ENCODE results near the gene ABAT.

The ABAT gene

DNA sequence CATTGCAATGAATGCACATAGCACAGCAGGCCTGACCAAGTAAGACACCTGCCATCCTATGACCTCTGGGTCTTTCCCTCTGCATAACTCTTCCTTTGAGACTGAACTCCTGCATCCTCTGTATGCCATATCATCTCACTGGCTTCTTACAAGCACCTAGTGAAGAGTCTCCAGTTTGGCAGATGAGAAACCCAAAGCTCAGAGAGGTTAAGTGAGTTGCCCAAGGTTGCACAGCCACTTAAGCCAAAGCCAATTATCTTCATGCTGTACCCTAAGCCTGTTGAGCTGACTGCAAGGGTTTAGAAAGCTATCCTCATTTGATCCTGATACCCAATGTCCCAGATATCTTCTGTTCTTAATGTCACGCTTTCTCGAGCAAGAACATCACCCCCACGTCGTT is 87.8 kb downstream of the ABAT start:
- TF ChIP-seq, protein P1, sequence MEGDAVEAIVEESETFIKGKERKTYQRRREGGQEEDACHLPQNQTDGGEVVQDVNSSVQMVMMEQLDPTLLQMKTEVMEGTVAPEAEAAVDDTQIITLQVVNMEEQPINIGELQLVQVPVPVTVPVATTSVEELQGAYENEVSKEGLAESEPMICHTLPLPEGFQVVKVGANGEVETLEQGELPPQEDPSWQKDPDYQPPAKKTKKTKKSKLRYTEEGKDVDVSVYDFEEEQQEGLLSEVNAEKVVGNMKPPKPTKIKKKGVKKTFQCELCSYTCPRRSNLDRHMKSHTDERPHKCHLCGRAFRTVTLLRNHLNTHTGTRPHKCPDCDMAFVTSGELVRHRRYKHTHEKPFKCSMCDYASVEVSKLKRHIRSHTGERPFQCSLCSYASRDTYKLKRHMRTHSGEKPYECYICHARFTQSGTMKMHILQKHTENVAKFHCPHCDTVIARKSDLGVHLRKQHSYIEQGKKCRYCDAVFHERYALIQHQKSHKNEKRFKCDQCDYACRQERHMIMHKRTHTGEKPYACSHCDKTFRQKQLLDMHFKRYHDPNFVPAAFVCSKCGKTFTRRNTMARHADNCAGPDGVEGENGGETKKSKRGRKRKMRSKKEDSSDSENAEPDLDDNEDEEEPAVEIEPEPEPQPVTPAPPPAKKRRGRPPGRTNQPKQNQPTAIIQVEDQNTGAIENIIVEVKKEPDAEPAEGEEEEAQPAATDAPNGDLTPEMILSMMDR (IDR thresholded peaks at IDR 0.05; ENCODE audit: borderline replicate concordance, control extremely low read depth, extremely low read depth, insufficient read depth, missing control alignments): no peak
- in situ Hi-C loops (cut with MboI; ENCODE audit: low sequenced_read_pairs, unreplicated experiment): no loop called here
- DNase-seq (ENCODE audit: low spot score): no peak

GRCh38 chr16:8763083-8763482 is 88.7 kb downstream of the ABAT start:
- in situ Hi-C loops (cut with MboI; ENCODE audit: low sequenced_read_pairs, unreplicated experiment): no loop called here
- DNase-seq (ENCODE audit: low spot score): no peak
- TF ChIP-seq, protein P1 (IDR thresholded peaks at IDR 0.05; ENCODE audit: borderline replicate concordance, control extremely low read depth, extremely low read depth, insufficient read depth, missing control alignments): no peak

GRCh38 chr16:8763899-8764298 is 89.5 kb downstream of the ABAT start:
- in situ Hi-C loops (cut with MboI; ENCODE audit: low sequenced_read_pairs, unreplicated experiment): no loop called here

GRCh38 chr16:8764525-8765250 is 90.3 kb downstream of the ABAT start:
- DNase-seq (ENCODE audit: low spot score): no peak
- in situ Hi-C loops (cut with MboI; ENCODE audit: low sequenced_read_pairs, unreplicated experiment): no loop called here

More at GRCh38 chr16:8763899-8764298, 89.5 kb downstream of the ABAT start:
- DNase-seq (ENCODE audit: low spot score): no peak
- TF ChIP-seq, protein P1 (IDR thresholded peaks at IDR 0.05; ENCODE audit: borderline replicate concordance, control extremely low read depth, extremely low read depth, insufficient read depth, missing control alignments): no peak

DNA sequence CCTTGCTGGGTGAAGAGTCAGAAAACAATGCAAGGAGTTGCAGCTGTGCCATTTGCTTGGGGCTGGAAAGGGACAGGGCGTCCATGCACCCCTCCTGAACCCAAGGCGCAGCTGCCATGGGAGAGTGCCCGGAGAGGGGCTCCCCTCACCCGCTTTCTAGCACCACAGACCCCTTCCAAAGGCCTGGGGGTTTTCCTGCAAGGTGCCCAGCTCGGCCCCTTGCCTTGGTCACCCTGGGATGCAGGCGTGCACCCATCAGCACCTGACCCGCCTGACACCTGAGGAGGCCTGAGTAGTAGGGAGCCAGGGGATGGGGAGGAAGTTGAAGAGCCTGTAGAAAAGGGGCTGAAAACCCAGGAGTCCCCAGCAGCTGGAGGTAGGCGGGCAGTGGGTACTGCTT is 92.8 kb downstream of the ABAT start:
- TF ChIP-seq, protein P1 (IDR thresholded peaks at IDR 0.05; ENCODE audit: borderline replicate concordance, control extremely low read depth, extremely low read depth, insufficient read depth, missing control alignments): no peak
- in situ Hi-C loops (cut with MboI; ENCODE audit: low sequenced_read_pairs, unreplicated experiment): no loop called here
- no peak for DNase-seq (ENCODE audit: low spot score)

More at GRCh38 chr16:8764525-8765250, 90.3 kb downstream of the ABAT start:
- TF ChIP-seq, protein P1 (IDR thresholded peaks at IDR 0.05; ENCODE audit: borderline replicate concordance, control extremely low read depth, extremely low read depth, insufficient read depth, missing control alignments): no peak

DNA sequence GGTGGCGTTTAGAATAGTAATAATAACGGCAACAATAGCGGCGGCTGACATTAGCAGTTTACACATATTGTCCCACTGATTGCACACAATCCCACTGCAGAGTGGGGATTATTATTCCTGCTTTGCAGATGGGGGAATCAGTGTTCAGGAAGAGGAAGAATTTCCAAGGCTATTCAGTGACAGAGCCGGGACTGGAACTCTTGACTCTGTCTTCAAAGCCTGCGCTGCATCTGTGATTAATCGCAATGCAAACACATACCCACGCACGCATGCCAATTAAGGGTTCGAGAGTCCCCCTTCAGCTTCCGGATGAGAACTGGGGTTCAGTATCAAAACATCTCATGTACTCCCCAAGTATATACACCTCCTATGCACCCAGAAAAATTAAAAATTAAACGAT is 93.9 kb downstream of the ABAT start:
- DNase-seq (ENCODE audit: low spot score): no peak
- TF ChIP-seq, protein P1 (IDR thresholded peaks at IDR 0.05; ENCODE audit: borderline replicate concordance, control extremely low read depth, extremely low read depth, insufficient read depth, missing control alignments): no peak
- in situ Hi-C loops (cut with MboI; ENCODE audit: low sequenced_read_pairs, unreplicated experiment): no loop called here

All from GM13976 (cell line).